ENCODE measurements around the gene SLC12A7.

DNA sequence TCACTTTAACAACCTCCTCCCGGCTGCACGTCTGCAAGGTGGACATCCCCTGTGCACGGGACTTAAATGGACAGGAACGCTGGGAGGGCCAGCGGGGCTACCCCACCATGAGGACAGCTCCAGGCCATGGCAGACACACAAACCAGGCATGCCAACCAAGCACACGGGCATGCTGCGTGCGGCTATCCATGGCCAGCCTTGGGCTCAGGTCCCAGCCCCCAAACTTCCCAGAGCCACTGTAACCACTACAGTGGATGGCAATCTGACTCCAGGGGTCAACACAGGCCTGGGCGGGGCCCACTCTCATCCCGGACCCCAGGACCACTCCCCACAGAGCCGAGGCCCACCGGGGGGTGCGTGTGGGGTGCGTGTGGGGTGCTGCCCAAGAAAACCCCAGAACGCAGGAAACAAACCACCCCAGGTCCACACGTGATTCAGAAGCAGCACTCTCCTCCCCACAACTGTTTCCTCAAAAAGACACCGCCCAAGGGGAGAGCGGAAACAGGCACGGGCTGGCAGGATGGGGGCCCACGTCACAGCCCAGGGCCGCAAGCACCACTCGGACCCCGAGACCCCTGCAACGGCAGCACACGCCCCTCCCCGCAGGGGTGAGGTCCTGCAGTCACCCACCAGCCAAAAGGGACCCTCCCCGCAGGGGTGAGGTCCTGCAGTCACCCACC, 7.4 kb downstream of the SLC12A7 start:
- TF ChIP-seq, protein P1, sequence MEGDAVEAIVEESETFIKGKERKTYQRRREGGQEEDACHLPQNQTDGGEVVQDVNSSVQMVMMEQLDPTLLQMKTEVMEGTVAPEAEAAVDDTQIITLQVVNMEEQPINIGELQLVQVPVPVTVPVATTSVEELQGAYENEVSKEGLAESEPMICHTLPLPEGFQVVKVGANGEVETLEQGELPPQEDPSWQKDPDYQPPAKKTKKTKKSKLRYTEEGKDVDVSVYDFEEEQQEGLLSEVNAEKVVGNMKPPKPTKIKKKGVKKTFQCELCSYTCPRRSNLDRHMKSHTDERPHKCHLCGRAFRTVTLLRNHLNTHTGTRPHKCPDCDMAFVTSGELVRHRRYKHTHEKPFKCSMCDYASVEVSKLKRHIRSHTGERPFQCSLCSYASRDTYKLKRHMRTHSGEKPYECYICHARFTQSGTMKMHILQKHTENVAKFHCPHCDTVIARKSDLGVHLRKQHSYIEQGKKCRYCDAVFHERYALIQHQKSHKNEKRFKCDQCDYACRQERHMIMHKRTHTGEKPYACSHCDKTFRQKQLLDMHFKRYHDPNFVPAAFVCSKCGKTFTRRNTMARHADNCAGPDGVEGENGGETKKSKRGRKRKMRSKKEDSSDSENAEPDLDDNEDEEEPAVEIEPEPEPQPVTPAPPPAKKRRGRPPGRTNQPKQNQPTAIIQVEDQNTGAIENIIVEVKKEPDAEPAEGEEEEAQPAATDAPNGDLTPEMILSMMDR (optimal IDR thresholded peaks at IDR 0.05 in 1 of 3, IDR thresholded peaks at IDR 0.05 in 1 of 3, conservative IDR thresholded peaks at IDR 0.05 in 1 of 3; ENCODE audit: extremely low read depth in 1 of 3, insufficient read depth in 2 of 3, low read length in 3 of 3), result no peak
- TF ChIP-seq EZH2 (IDR thresholded peaks at IDR 0.05; ENCODE audit: low read length), result no peak

Data from keratinocyte (primary cell).